Subcutaneous abdominal adipose tissue (tissue), 5 donors: ENCODE results near the gene CUTA.

Experiments used
- H3K27ac ChIP-seq: one replicate; pipeline ENCODE4 v1.7.0; 2013; ENCODE audit warnings: low read depth, mild to moderate bottlenecking, inconsistent platforms, low read length, moderate library complexity
- H3K27me3 ChIP-seq, 5 donors: one replicate each; pipeline ENCODE4 v1.7.0; 2013; ENCODE audit warnings: low read length in 5 of 5, inconsistent platforms in 1 of 5; ENCODE audit not compliant: control insufficient read depth in 5 of 5, insufficient read depth in 4 of 5
- H3K36me3 ChIP-seq, 5 donors: one replicate each; pipeline ENCODE4 v1.7.0; 2013; ENCODE audit warnings: low read length in 5 of 5; ENCODE audit not compliant: control insufficient read depth in 5 of 5, insufficient read depth in 5 of 5
- H3K4me1 ChIP-seq, 5 donors: one replicate each; pipeline ENCODE4 v1.7.0; 2013; ENCODE audit warnings: low read length in 5 of 5, mild to moderate bottlenecking in 3 of 5, moderate library complexity in 1 of 5; ENCODE audit not compliant: control insufficient read depth in 5 of 5, insufficient read depth in 5 of 5
- H3K4me3 ChIP-seq, 5 donors: one replicate each; pipeline ENCODE4 v1.7.0; 2013; ENCODE audit warnings: low read length in 5 of 5, low read depth in 1 of 5
- H3K9ac ChIP-seq, 5 donors: one replicate each; pipeline ENCODE4 v1.7.0; 2013; ENCODE audit warnings: low read length in 5 of 5, mild to moderate bottlenecking in 4 of 5, moderate library complexity in 3 of 5
- H3K9me3 ChIP-seq, 5 donors: one replicate each; pipeline ENCODE4 v1.7.0; 2013; ENCODE audit warnings: low read length in 5 of 5; ENCODE audit not compliant: control insufficient read depth in 5 of 5
- donor health status: healthy.
- donor health status: healthy.
- donor health status: healthy.
- donor health status: healthy.
- donor health status: healthy.

CUTA gene

DNA sequence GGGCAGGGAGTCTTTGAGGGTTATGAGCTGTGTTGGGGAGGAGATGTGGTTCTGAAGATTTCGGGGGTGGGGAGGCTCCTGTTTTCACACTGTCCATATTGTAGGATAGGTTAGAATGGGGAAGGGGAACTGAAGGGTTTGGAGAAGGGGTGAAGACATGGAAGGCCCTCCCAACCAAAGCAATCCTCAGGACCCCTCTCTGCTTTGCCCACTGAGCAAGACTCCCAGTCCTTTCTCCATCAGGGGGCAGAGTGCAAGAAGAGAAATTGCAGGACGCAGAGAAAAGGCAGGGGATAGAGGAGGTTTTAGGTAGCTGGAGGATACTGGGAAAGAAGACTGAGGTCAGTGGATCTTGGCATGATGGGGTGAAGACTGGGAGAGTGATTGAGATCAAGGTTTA is 5.9 kb upstream of the CUTA start:
- Histone ChIP-seq H3K9me3 (no peaks in the 10 kb centered on the region), H3K4me1 (peaks cover 7 to 38% (median 36%) of the 10 kb centered on the region in 5 donors), H3K27ac (no peak overlapping the region), H3K4me3 (no peak overlapping the region), H3K27me3 (no peaks in the 10 kb centered on the region), H3K9ac (no peak overlapping the region), H3K36me3 (no peaks in the 10 kb centered on the region)

DNA sequence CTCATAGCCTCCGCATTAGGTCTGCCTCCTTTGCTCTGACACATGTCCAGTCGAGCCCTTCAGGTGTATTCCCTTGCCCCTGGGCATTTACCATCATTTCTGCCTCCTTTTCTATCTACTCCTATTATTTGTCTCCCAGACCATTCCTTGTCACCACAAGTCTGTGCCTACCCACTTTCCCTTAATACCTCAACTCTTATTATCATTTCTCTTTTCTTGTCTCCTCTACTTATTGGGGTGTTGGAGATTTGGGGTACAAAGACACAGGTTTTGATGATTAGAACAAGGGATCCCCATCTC is 3.4 kb upstream of the CUTA start:
- Histone ChIP-seq H3K4me3 (no peak overlapping the region), H3K4me1 (peaks cover 10 to 43% (median 38%) of the 10 kb centered on the region in 5 donors), H3K27me3 (peaks cover 0 to 3% (median 0%) of the 10 kb centered on the region in 5 donors), H3K9ac (no peak overlapping the region), H3K27ac (no peak overlapping the region), H3K36me3 (peaks cover 0 to 5% (median 0%) of the 10 kb centered on the region in 5 donors), H3K9me3 (no peaks in the 10 kb centered on the region)

GRCh38 chr6:33420491-33421343 is 2.8 kb upstream of the CUTA start:
- Histone ChIP-seq H3K9ac (no peak overlapping the region), H3K9me3 (no peaks in the 10 kb centered on the region), H3K4me1 (peaks cover 10 to 49% (median 40%) of the 10 kb centered on the region in 5 donors), H3K36me3 (peaks cover 0 to 10% (median 4%) of the 10 kb centered on the region in 5 donors), H3K27me3 (peaks cover 0 to 3% (median 0%) of the 10 kb centered on the region in 5 donors), H3K4me3 (no peak overlapping the region), H3K27ac (no peak overlapping the region)

- H3K4me1 ChIP-seq: peaks cover 10 to 47% (median 41%) of the 10 kb centered on the region in 5 donors
- H3K9ac ChIP-seq: peak within 1 kb of the TSS in 1 of 5 donors; percentile 77
- peaks cover 0 to 3% (median 0%) of the 10 kb centered on the region in 5 donors for H3K27me3 ChIP-seq
- peaks cover 0 to 19% (median 13%) of the 10 kb centered on the region in 5 donors for H3K36me3 ChIP-seq
- peak within 1 kb of the TSS; percentile 76 for H3K27ac ChIP-seq
- H3K9me3 ChIP-seq: no peaks in the 10 kb centered on the region
- peak within 1 kb of the TSS in 2 of 5 donors; percentile 71 to 86 for H3K4me3 ChIP-seq
These were observed 1.9 kb upstream of the CUTA start, which contains the start of gene SYNGAP1 for GRCh38 chr6:33419580-33420490. TSS of gene SYNGAP1 (plus strand) at chr6:33420065. CDS start at chr6:33420265, 200 bp downstream.

- H3K4me1 ChIP-seq: peaks cover 10 to 41% (median 35%) of the 10 kb centered on the region in 5 donors
- peaks cover 0 to 3% (median 0%) of the 10 kb centered on the region in 5 donors for H3K27me3 ChIP-seq
- peak overlapping the region; percentile 58 to 86 (median 80) for H3K4me3 ChIP-seq
- H3K36me3 ChIP-seq: peaks cover 0 to 29% (median 23%) of the 10 kb centered on the region in 5 donors
- peak overlapping the region; percentile 53 to 79 (median 70) for H3K9ac ChIP-seq
- H3K9me3 ChIP-seq: no peaks in the 10 kb centered on the region
- H3K27ac ChIP-seq: peak overlapping the region; percentile 76
These were observed 884 bp upstream of the CUTA start for GRCh38 chr6:33418690-33419291.

- H3K4me1 ChIP-seq: peaks cover 10 to 46% (median 39%) of the 10 kb centered on the region in 5 donors
- peak overlapping the region; percentile 70 to 86 (median 80) for H3K4me3 ChIP-seq
- no peaks in the 10 kb centered on the region for H3K9me3 ChIP-seq
- H3K9ac ChIP-seq: peak overlapping the region; percentile 21 to 82 (median 62)
- peaks cover 0 to 3% (median 0%) of the 10 kb centered on the region in 5 donors for H3K27me3 ChIP-seq
- H3K27ac ChIP-seq: peak overlapping the region; percentile 76
- peaks cover 0 to 43% (median 38%) of the 10 kb centered on the region in 5 donors for H3K36me3 ChIP-seq
These were observed 592 bp downstream of the CUTA start for GRCh38 chr6:33417128-33417902.

DNA sequence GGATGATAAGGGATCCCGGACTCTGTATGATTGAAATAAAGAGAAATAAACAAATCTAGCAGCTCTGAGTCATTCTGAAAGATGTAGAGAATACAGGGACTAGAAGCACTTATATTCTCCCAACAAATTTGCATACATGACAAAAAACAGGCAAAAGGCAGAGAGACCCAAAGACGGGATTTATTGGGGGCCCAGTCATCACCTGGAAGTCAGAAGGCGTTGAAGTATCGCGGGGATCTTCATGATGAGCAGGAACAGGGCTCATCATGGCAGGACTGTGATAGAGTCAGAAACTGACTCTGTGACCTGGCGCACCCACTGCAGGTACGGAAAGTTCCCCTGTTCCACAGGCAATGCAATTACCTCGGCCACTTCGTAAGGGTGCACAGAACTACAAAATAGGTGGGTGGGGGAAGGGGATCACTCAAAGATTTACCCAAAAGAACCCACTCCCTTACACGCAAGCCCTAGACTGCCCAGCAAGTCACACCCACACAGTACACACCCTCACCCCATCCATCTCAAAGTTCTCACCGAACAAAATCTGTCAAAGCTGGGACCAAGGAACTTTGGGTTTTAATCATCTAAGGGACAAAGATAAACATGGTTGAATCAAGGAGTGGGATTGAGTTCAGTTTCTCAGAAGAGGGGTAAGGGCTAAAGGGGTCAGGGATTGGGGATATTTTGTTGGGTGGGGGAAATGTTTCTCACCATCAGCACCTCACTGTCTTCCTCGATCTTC is 1.4 kb downstream of the CUTA start:
- Histone ChIP-seq H3K9ac (peak overlapping the region in 1 of 5 donors; percentile 82), H3K9me3 (no peaks in the 10 kb centered on the region), H3K4me1 (peaks cover 10 to 54% (median 47%) of the 10 kb centered on the region in 5 donors), H3K27ac (peak overlapping the region; percentile 76), H3K27me3 (peaks cover 0 to 3% (median 0%) of the 10 kb centered on the region in 5 donors), H3K36me3 (peaks cover 0 to 45% (median 40%) of the 10 kb centered on the region in 5 donors), H3K4me3 (peak overlapping the region; percentile 70 to 86 (median 80))

DNA sequence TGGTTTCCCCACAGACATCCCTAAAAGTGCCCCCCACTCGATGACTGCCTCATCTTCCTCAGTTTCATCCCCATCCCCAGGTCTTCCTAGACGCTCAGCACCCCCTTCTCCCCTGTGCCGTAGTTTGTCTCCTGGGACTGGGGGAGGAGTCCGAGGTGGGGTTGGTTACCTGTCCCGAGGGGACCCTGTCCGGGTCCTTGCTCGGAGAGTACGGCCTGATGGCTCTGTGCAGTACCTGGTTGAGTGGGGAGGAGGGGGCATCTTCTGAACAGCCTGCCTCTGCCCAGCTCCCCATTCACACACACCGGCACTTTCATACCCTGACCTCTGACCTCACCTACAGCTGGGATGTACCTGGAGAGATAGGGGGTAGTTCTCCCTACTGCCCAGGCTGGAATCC is 2.1 kb downstream of the CUTA start:
- Histone ChIP-seq H3K9ac (no peak overlapping the region), H3K36me3 (peaks cover 0 to 45% (median 40%) of the 10 kb centered on the region in 5 donors), H3K27me3 (peaks cover 0 to 3% (median 0%) of the 10 kb centered on the region in 5 donors), H3K27ac (no peak overlapping the region), H3K4me3 (no peak overlapping the region), H3K9me3 (no peaks in the 10 kb centered on the region), H3K4me1 (peaks cover 10 to 58% (median 50%) of the 10 kb centered on the region in 5 donors)
